ENCODE data around the gene PTPRK. TPM values are rescaled to one million over a fixed set of nuclear protein-coding genes. Genes with fewer than 3 reads are reported as not detected.

The PTPRK gene
- total and polyA plus RNA-seq, 2 of the 8 experiments (the other 6 are each of a cell fraction or from before 2014, with no cell fraction given), result 11.4 to 47.3 TPM

DNA sequence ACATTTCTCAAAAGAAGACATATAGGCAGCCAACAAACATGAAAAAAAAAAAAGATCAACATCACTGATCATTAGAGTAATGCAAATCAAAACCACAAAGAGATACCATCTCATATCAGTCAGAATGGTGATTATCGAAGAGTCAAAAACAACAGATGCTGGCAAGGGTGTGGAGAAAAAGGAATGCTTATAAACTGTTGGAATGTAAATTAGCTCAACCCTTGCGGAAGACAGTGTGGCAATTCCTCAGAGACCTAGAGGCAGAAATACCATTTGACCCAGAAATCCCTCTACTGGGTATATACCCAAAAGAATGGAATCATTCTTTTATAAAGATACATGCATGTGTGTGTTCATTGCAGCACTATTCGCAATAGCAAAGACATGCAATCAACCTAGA lies 315.8 kb downstream of the PTPRK start (continued):
- TF ChIP-seq CHD7 (IDR thresholded peaks at IDR 0.05; ENCODE audit: insufficient replicate concordance, low read length) (no peak), TCF12 (IDR thresholded peaks at IDR 0.05; ENCODE audit: low read depth, low read length) (no peak)
